Heart left ventricle (tissue), 16 donors: ENCODE measurements around the gene PSMD13. TPM values are rescaled to one million over a fixed set of nuclear protein-coding genes. Genes with fewer than 3 reads are reported as not detected.

Experiments
- ATAC-seq, 4 donors: fragments of 200-7000 bp; cut with Tn5 transposase; one replicate each; pipeline ENCODE4 v1.9.1; 2020 to 2022; ENCODE audit warnings: moderate library complexity in 4 of 4, mild to moderate bottlenecking in 3 of 4, moderate number of reproducible peaks in 1 of 4
- DNase-seq, 5 donors: peaks; one replicate each; pipeline ENCODE4 v3.0.0-alpha.2; 2020
- H3K27ac ChIP-seq, 12 donors: fragments of 200-600 bp; sonication (generic) in 4 of 12; one replicate each; pipeline versions ENCODE4 v1.5.0 to v1.8.0; 2016 to 2022; ENCODE audit warnings: mild to moderate bottlenecking in 2 of 12
- H3K27me3 ChIP-seq, 9 donors: fragments of 200-600 bp; sonication (generic) in 2 of 9; one replicate each; pipeline versions ENCODE4 v1.5.1 to v1.8.0; 2016 to 2022; ENCODE audit warnings: mild to moderate bottlenecking in 3 of 9
- H3K36me3 ChIP-seq, 9 donors: fragments of 200-600 bp; sonication (generic) in 2 of 9; one replicate each; pipeline versions ENCODE4 v1.5.0 to v1.8.0; 2018 to 2022; ENCODE audit warnings: mild to moderate bottlenecking in 2 of 9
- H3K4me1 ChIP-seq, 12 donors: fragments of 200-600 bp; sonication (generic) in 4 of 12; one replicate each; pipeline versions ENCODE4 v1.5.0 to v1.8.0; 2016 to 2022; ENCODE audit warnings: mild to moderate bottlenecking in 3 of 12
- H3K4me3 ChIP-seq, 12 donors: fragments of 200-600 bp; sonication (generic) in 4 of 12; one replicate each; pipeline versions ENCODE4 v1.5.0 to v1.8.0; 2017 to 2022; ENCODE audit warnings: mild to moderate bottlenecking in 9 of 12, moderate library complexity in 4 of 12
- H3K9me3 ChIP-seq, 12 donors: fragments of 200-600 bp; sonication (generic) in 4 of 12; one replicate each; pipeline versions ENCODE4 v1.5.0 to v1.8.0; 2016 to 2022; ENCODE audit warnings: mild to moderate bottlenecking in 1 of 12
- CTCF ChIP-seq, 12 donors: fragments of 200-600 bp; sonication (generic) in 4 of 12; IDR thresholded peaks; one replicate each; pipeline versions ENCODE4 v1.5.0 to v1.8.0; 2018 to 2022; ENCODE audit warnings: antibody characterized with exemption in 12 of 12, mild to moderate bottlenecking in 5 of 12
- POLR2A ChIP-seq, 2 donors: fragments of 450-650 bp; IDR thresholded peaks; one replicate each; pipeline ENCODE4 v1.6.1; 2017; ENCODE audit warnings: antibody characterized with exemption in 2 of 2, mild to moderate bottlenecking in 2 of 2, moderate library complexity in 2 of 2
- WGBS, 4 donors: extraction: QIAGEN DNeasy Blood & Tissue Kit in 2 of 4; methylation state at CpG; one replicate each; pipeline versions ENCODE4 v1.1.5 to v1.1.7; 2013 to 2018; 5-methylcytosine and 5-hydroxymethylcytosine counted together
- intact Hi-C, 10 donors: fragments of 100-400 bp; cut with DNase I; formaldehyde crosslinking; loops; one replicate each; pipeline versions ENCODE4 v1.11.1 to v1.14.2; 2022
- polyA plus RNA-seq, 2 donors: library from polyadenylated mRNA; stranded (reverse); fragments of 200-250 nt; gene quantifications; one replicate each; pipeline ENCODE4 v1.2.3, GENCODE V29; 2013
- total RNA-seq, 9 donors: library from RNA; depleted of rRNA in 2 of 9; stranded (reverse); fragments of >200 nt in 2 of 9; fragmentation: NEBNext Ultra II Directional in 3 of 9; extraction: Animal tissue kit (Norgen Biotek cat#: 25700) in 3 of 9; gene quantifications; one replicate each; pipeline versions ENCODE4 v1.1.0 to v1.2.4, GENCODE V29; 2016 to 2023
- donor health status: ischemic (EF 13 %, LVEDD 7.1; RV severe dilation, severe dysfunction).
- donor health status: healthy with polysubstance abuse.
- donor health status: DM: no; HTN: yes; CAD: no.
- donor health status: DM: no; HTN: no; CAD: no.
- donor health status: ischemic (EF 25% LVEDD 6.9; RV normal size, moderate dysfunction).
- donor health status: ischemic (EF 25% LVEDD 5.7; RV mildly dilated, moderate dysfunction).
- donor health status: healthy.
- donor health status: DM: yes; HTN: yes; CAD: no.
- donor health status: ischemic (EF 35%, LVEDD 5.7; RV mildly dilated, moderate dysfunction).
- donor health status: nonischemic (EF 11% LVEDD 7.7; RV severe dilation, severe dysfunction).
- donor health status: DM: yes; HTN: yes; CAD: no.
- donor health status: PGD.
- donor health status: ischemic (EF 29% LVEDD 5.4; RV normal size, mild dysfunction).
- donor health status: nonischemic (EF 23%, LVEDD 6.1; RV moderate dilation, normal function).

The PSMD13 gene
- total and polyA plus RNA-seq, 11 donors, result 75.1 to 140 (median 89.5) TPM

- H3K9me3 ChIP-seq, result no peaks in the 10 kb centered on the region
- intact Hi-C loops, result loop anchor here in 9 of 10 donors (2.0 to 10.0 kb wide), 11 partner anchors 31 to 309 kb away; partner anchors contain the start of genes PTDSS2 (in 3 of the 9), RNH1 (in 3 of the 9), IFITM2 (in 2 of the 9) and B4GALNT4 (in 1 of the 9)
- H3K36me3 ChIP-seq, result peaks cover 0 to 59% (median 49%) of the 10 kb centered on the region in 9 donors
- ATAC-seq (no peak), DNase-seq (no peak)
- TF ChIP-seq CTCF (IDR thresholded peaks at IDR 0.05) (no peak), POLR2A (IDR thresholded peaks at IDR 0.05) (no peak)
- 85 to 92% (median 91%) methylated on average over 13 to 16 of the region's 16 CpGs for WGBS, 4 donors
- H3K27me3 ChIP-seq, result no peaks in the 10 kb centered on the region
- H3K4me1 ChIP-seq, result peaks cover 19 to 66% (median 32%) of the 10 kb centered on the region in 12 donors
- H3K27ac ChIP-seq, result no peak overlapping the region
- peak overlapping the region in 9 of 12 donors; percentile 75 to 100 (median 94) for H3K4me3 ChIP-seq
These were observed 31.4 kb upstream of the PSMD13 start for GRCh38 chr11:205221-206001.

GRCh38 chr11:206002-206384 is 30.8 kb upstream of the PSMD13 start:
- ATAC-seq (no peak), DNase-seq (no peak)
- peak overlapping the region in 8 of 12 donors; percentile 97 to 100 (median 99) for H3K27ac ChIP-seq
- no peak for TF ChIP-seq POLR2A (IDR thresholded peaks at IDR 0.05)
- no peak for TF ChIP-seq CTCF (IDR thresholded peaks at IDR 0.05)
- peaks cover 19 to 68% (median 37%) of the 10 kb centered on the region in 12 donors for H3K4me1 ChIP-seq
- peak overlapping the region in 11 of 12 donors; percentile 65 to 100 (median 93) for H3K4me3 ChIP-seq
- intact Hi-C loops, result loop anchor here in 9 of 10 donors (2.0 to 10.0 kb wide), 11 partner anchors 31 to 309 kb away; partner anchors contain the start of genes PTDSS2 (in 3 of the 9), RNH1 (in 3 of the 9), IFITM2 (in 2 of the 9) and B4GALNT4 (in 1 of the 9)
- peaks cover 0 to 60% (median 49%) of the 10 kb centered on the region in 9 donors for H3K36me3 ChIP-seq
- no peaks in the 10 kb centered on the region for H3K9me3 ChIP-seq
- H3K27me3 ChIP-seq, result no peaks in the 10 kb centered on the region
- WGBS, 4 donors, result 77 to 87% (median 83%) methylated on average over 4 to 7 of the region's 7 CpGs

- H3K4me3 ChIP-seq, result peak overlapping the region; percentile 65 to 100 (median 89)
- DNase-seq (peak in 2 of 5 donors; percentile 46 to 54), ATAC-seq (peak in 2 of 4 donors; percentile 0 to 25)
- H3K27me3 ChIP-seq, result no peaks in the 10 kb centered on the region
- WGBS, 4 donors, result 1 to 4% (median 3%) methylated on average over 15 to 39 of the region's 39 CpGs
- intact Hi-C loops, result loop anchor here in 9 of 10 donors (1.0 to 10.0 kb wide), 12 partner anchors 30 to 308 kb away; partner anchors contain the start of genes PTDSS2 (in 3 of the 9), RNH1 (in 3 of the 9), IFITM2 (in 2 of the 9) and PSMD13 (in 2 of the 9)
- H3K4me1 ChIP-seq, result peaks cover 19 to 64% (median 38%) of the 10 kb centered on the region in 12 donors
- peak overlapping the region; percentile 96 to 100 (median 99) for H3K27ac ChIP-seq
- TF ChIP-seq POLR2A (IDR thresholded peaks at IDR 0.05) (no peak), CTCF (IDR thresholded peaks at IDR 0.05) (no peak)
- H3K36me3 ChIP-seq, result peaks cover 0 to 60% (median 52%) of the 10 kb centered on the region in 9 donors
- H3K9me3 ChIP-seq, result no peaks in the 10 kb centered on the region
These were observed 30.1 kb upstream of the PSMD13 start for GRCh38 chr11:206526-207207.
